ENCODE data around the gene ANXA10. TPM values are rescaled to one million over a fixed set of nuclear protein-coding genes. Genes with fewer than 3 reads are reported as not detected.

The ANXA10 gene
- total RNA-seq, 1 experiment from 2014 or later: 0.17 TPM

GRCh38 chr4:168154546-168155277 is 62.4 kb downstream of the ANXA10 start:
- no peak for DNase-seq (ENCODE audit: low read depth)

- DNase-seq (ENCODE audit: low read depth): no peak
These were observed 70.3 kb downstream of the ANXA10 start for GRCh38 chr4:168162604-168163003.

DNA sequence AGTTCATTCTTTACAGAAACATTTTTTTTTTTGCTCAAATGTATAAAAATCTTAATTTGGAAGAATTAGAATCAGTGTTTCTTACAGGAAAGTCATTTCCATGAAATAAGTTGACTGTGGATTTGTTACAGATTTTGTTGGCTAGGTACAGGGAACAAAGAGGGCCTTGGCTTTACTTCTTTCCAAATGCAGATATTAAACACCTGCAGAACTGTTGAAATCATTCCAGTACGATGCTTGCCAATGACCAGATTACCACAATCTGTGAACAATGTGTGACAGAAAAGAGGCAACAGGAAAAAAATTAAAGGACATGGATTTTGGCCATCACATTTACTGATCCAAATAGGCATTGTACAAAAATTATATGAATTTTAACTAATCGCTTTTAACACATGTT is 70.8 kb downstream of the ANXA10 start:
- no peak for DNase-seq (ENCODE audit: low read depth)

- no peak for DNase-seq (ENCODE audit: low read depth)
These were observed 71.7 kb downstream of the ANXA10 start for GRCh38 chr4:168164045-168164444.

DNA sequence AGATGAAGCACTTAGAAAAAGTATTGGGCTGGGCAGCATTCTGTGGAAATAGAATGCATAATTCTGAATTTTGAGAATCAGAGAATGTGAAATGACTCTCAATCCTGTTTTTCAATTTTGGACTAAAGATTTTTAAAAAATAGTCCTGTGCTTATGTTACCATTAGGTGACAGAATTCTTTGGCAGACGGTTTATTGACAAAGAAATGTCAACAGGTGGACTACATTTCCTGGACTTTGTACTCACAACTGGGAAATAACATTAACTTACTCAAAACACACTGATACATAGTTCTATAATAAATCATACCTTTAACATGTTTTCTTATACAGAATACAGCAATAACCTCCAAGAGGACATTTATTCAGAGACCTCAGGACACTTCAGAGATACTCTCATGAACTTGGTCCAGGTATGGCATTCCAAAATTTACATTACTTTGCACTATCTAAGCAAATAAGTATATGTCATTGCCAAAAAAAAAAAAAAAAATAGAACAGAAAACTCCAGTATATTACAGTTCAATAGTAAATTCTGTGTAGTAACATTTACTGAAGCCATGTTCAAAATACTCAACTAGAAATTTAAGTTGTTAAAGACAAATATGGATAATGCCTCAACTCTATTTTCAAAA is 72.7 kb downstream of the ANXA10 start:
- no peak for DNase-seq (ENCODE audit: low read depth)

DNA sequence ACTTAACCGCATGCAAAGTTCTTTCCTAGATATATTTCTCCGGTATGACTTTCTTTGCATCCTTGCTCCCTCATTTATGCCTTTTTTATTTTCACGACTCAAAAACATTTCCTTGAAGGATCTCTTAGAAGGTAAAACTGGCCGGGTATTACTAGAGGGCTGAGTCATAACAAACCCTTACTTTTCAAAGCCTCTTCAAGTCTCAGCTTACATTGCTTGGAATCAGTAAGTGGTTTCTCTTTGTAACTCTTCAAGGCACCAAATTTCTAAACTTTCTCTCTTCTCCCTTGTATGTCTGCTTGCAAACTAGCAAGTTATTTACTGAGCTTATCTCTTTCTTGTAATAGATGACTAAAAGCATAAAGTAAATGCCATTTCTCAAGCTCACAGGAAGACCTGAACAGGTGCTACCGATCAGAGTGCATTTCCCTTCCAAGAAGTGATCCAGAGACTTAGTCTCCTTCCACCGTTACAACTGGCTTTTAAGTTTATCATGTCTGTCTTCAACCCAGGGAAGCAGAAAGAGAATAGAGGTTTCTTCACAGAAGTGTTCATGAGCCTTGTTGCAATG is 75.5 kb downstream of the ANXA10 start:
- peak; percentile 20 for DNase-seq (ENCODE audit: low read depth)

DNA sequence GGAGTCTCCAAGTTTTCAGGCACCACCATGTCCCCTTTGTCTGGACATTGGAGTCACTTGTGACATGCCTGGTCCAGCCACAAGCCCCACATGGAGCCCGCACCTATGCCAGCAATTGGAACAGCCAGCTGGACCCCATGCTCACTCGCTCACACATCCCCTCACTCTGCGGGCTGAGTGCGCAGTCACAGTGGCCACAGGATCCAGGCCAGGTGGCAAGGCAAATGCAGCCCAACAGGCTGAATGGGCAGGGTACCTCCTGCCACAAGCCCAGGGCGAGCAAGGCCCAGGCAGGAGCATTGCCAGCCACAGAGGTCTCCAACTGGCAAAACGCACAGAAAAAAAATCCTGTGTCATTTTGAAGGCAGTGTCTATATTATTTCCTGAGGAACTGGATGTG is 82.0 kb downstream of the ANXA10 start:
- no peak for DNase-seq (ENCODE audit: low read depth)

DNA sequence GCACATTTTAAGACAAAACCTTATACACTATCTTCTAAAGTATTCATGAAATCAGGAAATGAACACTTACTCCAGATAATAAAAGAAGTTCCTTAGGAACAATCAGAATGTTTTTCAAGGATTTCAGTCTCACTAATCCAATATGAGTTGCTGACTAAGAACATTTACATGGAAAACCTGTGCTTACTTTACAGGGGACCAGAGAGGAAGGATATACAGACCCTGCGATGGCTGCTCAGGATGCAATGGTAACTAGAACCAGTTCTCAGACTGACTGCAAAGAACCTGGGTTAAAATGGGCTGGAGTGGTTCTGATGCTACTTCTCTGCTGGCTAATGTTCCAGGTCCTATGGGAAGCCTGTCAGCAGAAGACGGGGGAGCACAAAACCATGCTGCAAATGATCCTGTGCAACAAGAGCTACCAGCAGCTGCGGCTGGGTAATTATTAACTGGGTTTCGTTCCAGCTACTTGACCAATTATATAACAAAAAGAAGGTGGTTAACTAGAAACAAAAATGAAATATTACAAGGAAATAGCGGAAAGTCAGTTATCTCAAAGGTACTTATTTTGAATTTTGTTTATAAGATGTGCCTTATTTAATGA is 85.3 kb downstream of the ANXA10 start:
- no peak for DNase-seq (ENCODE audit: low read depth)

GRCh38 chr4:168183717-168184571 is 91.6 kb downstream of the ANXA10 start:
- DNase-seq (ENCODE audit: low read depth): peak; percentile 71

- DNase-seq (ENCODE audit: low read depth): no peak
These were observed 96.4 kb downstream of the ANXA10 start for GRCh38 chr4:168188754-168189153.

- DNase-seq (ENCODE audit: low read depth): no peak
These were observed 105.6 kb downstream of the ANXA10 start for GRCh38 chr4:168197926-168198325.

DNA sequence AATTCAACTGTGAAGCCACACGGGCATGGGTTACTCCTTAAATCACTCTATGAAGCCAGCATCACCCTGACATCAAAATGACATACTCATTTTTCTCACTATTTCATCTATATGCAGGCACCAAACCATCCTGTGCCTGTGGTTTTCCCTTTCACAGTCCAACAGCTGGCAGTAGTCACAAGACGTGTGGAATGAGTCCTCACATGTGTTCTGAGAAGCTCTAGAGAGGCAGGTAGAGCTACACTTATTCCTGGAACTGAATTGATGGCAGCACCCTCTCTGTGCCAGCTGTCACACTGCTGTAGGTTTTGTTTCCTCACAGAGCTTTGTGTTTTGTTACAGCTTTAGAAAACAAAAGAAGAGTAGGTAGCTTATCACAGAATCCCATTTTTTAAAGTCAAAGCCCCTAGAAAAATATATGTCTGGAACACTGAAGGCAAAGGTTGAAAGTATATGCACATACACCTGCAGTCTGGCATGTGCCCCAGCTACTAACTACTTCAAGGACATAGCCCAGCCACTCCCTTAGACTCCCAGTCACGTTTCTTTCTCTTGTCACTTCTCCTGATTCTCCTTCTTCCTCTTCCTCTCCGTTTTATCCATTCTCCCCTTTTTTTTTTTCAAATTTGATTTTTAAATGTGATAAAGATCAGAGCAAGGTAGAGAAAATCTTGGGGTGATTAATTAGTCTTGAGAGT is 107.1 kb downstream of the ANXA10 start:
- no peak for DNase-seq (ENCODE audit: low read depth)

DNA sequence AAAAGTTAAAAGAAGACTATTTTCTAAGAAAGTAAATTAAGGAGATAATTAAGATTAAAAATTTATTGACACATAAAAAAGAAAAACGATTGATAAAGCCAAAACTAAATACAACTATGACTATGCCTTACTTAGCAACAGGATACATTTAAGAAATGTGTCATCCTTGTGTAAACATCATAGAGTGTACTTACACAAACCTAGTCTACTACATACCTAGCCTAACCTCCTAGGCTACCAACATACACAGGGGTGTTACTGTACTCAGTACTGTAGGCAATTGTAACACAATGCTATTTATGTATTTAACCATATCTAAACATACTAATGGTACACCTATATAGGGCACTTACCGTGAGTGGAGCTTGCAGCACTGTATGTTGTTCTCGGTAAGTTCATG is 108.3 kb downstream of the ANXA10 start:
- DNase-seq (ENCODE audit: low read depth): no peak

DNA sequence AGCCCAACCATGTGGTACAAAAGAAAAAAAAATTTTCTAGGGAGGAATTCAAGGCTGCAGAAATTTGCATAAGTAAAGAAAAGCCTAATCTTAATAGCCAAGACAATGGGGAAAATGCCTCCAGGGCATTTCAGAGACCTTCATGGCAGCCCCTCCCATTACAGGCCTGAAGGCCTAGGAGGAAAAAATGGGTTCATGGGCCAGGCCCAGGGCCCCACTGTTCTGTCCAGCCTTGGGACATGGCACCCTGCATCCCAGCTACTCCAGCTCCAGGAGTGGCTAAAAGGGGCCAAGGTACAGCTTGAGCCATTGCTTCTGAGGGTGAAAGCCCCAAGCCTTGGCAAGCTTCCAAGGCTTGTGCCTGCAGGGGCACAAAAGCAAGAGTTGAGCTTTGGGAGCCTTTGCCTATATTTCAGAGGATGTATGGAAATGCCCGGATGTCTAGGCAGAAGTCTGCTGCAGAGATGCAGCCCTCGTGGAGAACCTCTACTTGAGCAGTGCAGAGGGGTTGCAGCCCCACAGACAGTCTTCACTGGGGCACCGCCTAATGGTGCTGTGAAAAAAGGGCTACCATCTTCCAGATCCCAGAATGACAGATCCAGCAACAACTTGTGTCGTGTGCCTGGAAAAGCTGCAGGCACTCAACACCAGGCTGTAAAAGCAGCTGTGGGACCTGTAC is 111.0 kb downstream of the ANXA10 start:
- DNase-seq (ENCODE audit: low read depth): no peak

GRCh38 chr4:168208957-168209614 is 116.7 kb downstream of the ANXA10 start:
- no peak for DNase-seq (ENCODE audit: low read depth)

- DNase-seq (ENCODE audit: low read depth): no peak
These were observed 120.3 kb downstream of the ANXA10 start for GRCh38 chr4:168212656-168213055.

- peak; percentile 51 for DNase-seq (ENCODE audit: low read depth)
These were observed 121.2 kb downstream of the ANXA10 start for GRCh38 chr4:168213511-168213910.

- peak; percentile 82 for DNase-seq (ENCODE audit: low read depth)
These were observed 126.3 kb downstream of the ANXA10 start for GRCh38 chr4:168218645-168219044.

DNA sequence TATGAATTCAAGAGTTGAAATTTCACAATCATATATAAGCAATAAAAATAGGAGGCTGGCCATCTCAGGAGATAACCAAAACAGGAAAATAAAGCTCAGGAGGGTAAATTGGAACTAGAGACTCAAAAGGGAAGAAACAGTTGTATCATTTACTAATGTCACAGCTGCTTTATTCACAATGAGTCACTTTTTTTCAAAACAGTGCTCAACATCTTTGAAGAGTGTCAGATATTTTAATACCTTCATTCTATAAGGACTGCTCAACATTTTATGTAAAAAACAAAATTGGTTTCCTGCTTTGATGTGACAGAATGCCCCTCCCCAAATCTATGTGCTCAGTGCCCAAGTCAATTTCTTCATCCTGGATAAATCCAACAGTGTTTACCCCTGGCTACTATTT is 128.6 kb downstream of the ANXA10 start:
- DNase-seq (ENCODE audit: low read depth): peak; percentile 18

- peak; percentile 70 for DNase-seq (ENCODE audit: low read depth)
These were observed 129.0 kb downstream of the ANXA10 start for GRCh38 chr4:168221301-168221700.
